Smooth muscle cell (in vitro differentiated cells): ENCODE measurements around the gene SV2A. TPM values are rescaled to one million over a fixed set of nuclear protein-coding genes. Genes with fewer than 3 reads are reported as not detected.

Experiments used
- DNase-seq: peaks from one replicate; lab custom pipeline; 2025; ENCODE audit not compliant: unreplicated experiment; lab: John Stamatoyannopoulos, UW
- H2AFZ ChIP-seq: fragments of 200-600 bp; sonication (generic); 2 replicates; pipeline ENCODE4 v1.6.0; 2016; ENCODE audit warnings: antibody characterized with exemption, low read depth, mild to moderate bottlenecking
- H3F3A ChIP-seq: fragments of 200-600 bp; sonication (generic); 2 replicates; pipeline ENCODE4 v1.6.0; 2017; ENCODE audit warnings: antibody characterized with exemption, low read depth
- H3K27ac ChIP-seq: fragments of 200-600 bp; sonication (generic); 2 replicates; pipeline ENCODE4 v1.5.1; 2016; ENCODE audit warnings: low read depth, mild to moderate bottlenecking
- H3K27me3 ChIP-seq: fragments of 200-600 bp; sonication (generic); 2 replicates; pipeline ENCODE4 v1.6.1; 2016; ENCODE audit warnings: low read depth, mild to moderate bottlenecking
- H3K36me3 ChIP-seq: fragments of 200-600 bp; sonication (generic); 2 replicates; pipeline ENCODE4 v1.5.1; 2016; ENCODE audit warnings: low read depth
- H3K4me1 ChIP-seq: fragments of 200-600 bp; sonication (generic); 2 replicates; pipeline ENCODE4 v1.5.1; 2016; ENCODE audit warnings: low read depth
- H3K4me2 ChIP-seq: fragments of 200-600 bp; sonication (generic); 2 replicates; pipeline ENCODE4 v1.6.0; 2016; ENCODE audit warnings: mild to moderate bottlenecking
- H3K4me3 ChIP-seq: fragments of 200-600 bp; sonication (generic); 2 replicates; pipeline ENCODE4 v1.5.1; 2016; ENCODE audit warnings: mild to moderate bottlenecking
- H3K79me2 ChIP-seq: fragments of 200-600 bp; sonication (generic); 2 replicates; pipeline ENCODE4 v1.6.0; 2016; ENCODE audit warnings: low read depth, mild to moderate bottlenecking
- H3K9ac ChIP-seq: fragments of 200-600 bp; sonication (generic); 2 replicates; pipeline ENCODE4 v1.6.0; 2016; ENCODE audit warnings: low read depth
- H3K9me3 ChIP-seq: fragments of 200-600 bp; sonication (generic); replicated peaks from 2 replicates; pipeline ENCODE4 v1.5.1; 2016; ENCODE audit warnings: low read depth
- H4K20me1 ChIP-seq: fragments of 200-600 bp; sonication (generic); 2 replicates; pipeline ENCODE4 v1.6.0; 2016; ENCODE audit warnings: low read depth
- CTCF ChIP-seq: fragments of 200-600 bp; sonication (generic); IDR thresholded peaks from 2 replicates; pipeline ENCODE4 v1.5.1; 2017; ENCODE audit warnings: borderline replicate concordance, mild to moderate bottlenecking, antibody characterized with exemption; ENCODE audit not compliant: insufficient read depth, poor library complexity, severe bottlenecking
- WGBS: methylation state at CpG from one replicate; pipeline ENCODE4 v1.1.7; 2016; ENCODE audit warnings: low lambda C conversion rate; 5-methylcytosine and 5-hydroxymethylcytosine counted together
- polyA plus RNA-seq: library from polyadenylated mRNA; unstranded; fragments of >200 nt; fragmentation: Nextera tagmentation; extraction: Ambion mirVana; gene quantifications from 2 replicates; pipeline ENCODE4 v1.2.1, GENCODE V29; 2016
- total RNA-seq: library from RNA; depleted of rRNA; stranded (reverse); fragments of >200 nt; gene quantifications from 2 replicates; pipeline ENCODE4 v1.2.3, GENCODE V29; 2014

Gene SV2A
- total and polyA plus RNA-seq, 2 experiments from 2014 or later: 9.8 to 14.0 TPM

GRCh38 chr1:149932474-149932873, 14.8 kb upstream of the SV2A start:
- H3K9ac ChIP-seq: no peak overlapping the region
- no peak overlapping the region for H3K4me2 ChIP-seq
- no peak for TF ChIP-seq CTCF
- no peak overlapping the region for H3K27ac ChIP-seq
- no peaks in the 10 kb centered on the region for H3K36me3 ChIP-seq
- H3K9me3 ChIP-seq: no peaks in the 10 kb centered on the region
- DNase-seq: no peak
- peaks cover 15% of the 10 kb centered on the region for H3K4me1 ChIP-seq
- peaks cover 8% of the 10 kb centered on the region for H3F3A ChIP-seq
- 99% methylated on average over 8 of the region's 8 CpGs for WGBS
- no peak overlapping the region for H3K4me3 ChIP-seq
- H3K27me3 ChIP-seq: no peaks in the 10 kb centered on the region
- H3K79me2 ChIP-seq: peaks cover under 1% of the 10 kb centered on the region
- no peak overlapping the region for H2AFZ ChIP-seq
- no peaks in the 10 kb centered on the region for H4K20me1 ChIP-seq

- H3K4me2 ChIP-seq: no peak overlapping the region
- H2AFZ ChIP-seq: no peak overlapping the region
- peaks cover 7% of the 10 kb centered on the region for H4K20me1 ChIP-seq
- WGBS: 94% methylated on average over 13 of the region's 13 CpGs
- H3K79me2 ChIP-seq: peaks cover 13% of the 10 kb centered on the region
- H3K27ac ChIP-seq: no peak overlapping the region
- H3K4me3 ChIP-seq: no peak overlapping the region
- no peak for DNase-seq
- peaks cover 13% of the 10 kb centered on the region for H3K4me1 ChIP-seq
- H3K9ac ChIP-seq: no peak overlapping the region
- peaks cover 8% of the 10 kb centered on the region for H3F3A ChIP-seq
- TF ChIP-seq CTCF: no peak
- no peaks in the 10 kb centered on the region for H3K9me3 ChIP-seq
- no peaks in the 10 kb centered on the region for H3K36me3 ChIP-seq
- no peaks in the 10 kb centered on the region for H3K27me3 ChIP-seq
Measured at GRCh38 chr1:149931212-149931790, 13.7 kb upstream of the SV2A start.

GRCh38 chr1:149929856-149930255, 12.2 kb upstream of the SV2A start:
- H3K36me3 ChIP-seq: peaks cover 9% of the 10 kb centered on the region
- TF ChIP-seq CTCF: no peak
- peaks cover 26% of the 10 kb centered on the region for H3K79me2 ChIP-seq
- H3K27ac ChIP-seq: no peak overlapping the region
- no peak overlapping the region for H3K9ac ChIP-seq
- no peak for DNase-seq
- H3K4me3 ChIP-seq: no peak overlapping the region
- no peak overlapping the region for H2AFZ ChIP-seq
- 96% methylated on average over 2 of the region's 2 CpGs for WGBS
- no peaks in the 10 kb centered on the region for H3K9me3 ChIP-seq
- H3K4me2 ChIP-seq: no peak overlapping the region
- H3F3A ChIP-seq: peaks cover 8% of the 10 kb centered on the region
- no peaks in the 10 kb centered on the region for H3K27me3 ChIP-seq
- H3K4me1 ChIP-seq: peaks cover 17% of the 10 kb centered on the region
- H4K20me1 ChIP-seq: peaks cover 14% of the 10 kb centered on the region

GRCh38 chr1:149928401-149928724, 10.7 kb upstream of the SV2A start:
- WGBS: no CpG with 5 or more reads among the region's 1 CpG
- Histone ChIP-seq H3K4me3 (peak overlapping the region; percentile 96), H3F3A (peaks cover 8% of the 10 kb centered on the region), H3K9ac (no peak overlapping the region), H2AFZ (no peak overlapping the region), H3K79me2 (peaks cover 26% of the 10 kb centered on the region), H3K4me2 (peak overlapping the region; percentile 92), H4K20me1 (peaks cover 14% of the 10 kb centered on the region), H3K27ac (peak overlapping the region; percentile 92), H3K4me1 (peaks cover 17% of the 10 kb centered on the region), H3K36me3 (peaks cover 9% of the 10 kb centered on the region), H3K27me3 (no peaks in the 10 kb centered on the region), H3K9me3 (no peaks in the 10 kb centered on the region)
- no peak for TF ChIP-seq CTCF
- no peak for DNase-seq
